HG02973 (cell line): ENCODE results near the gene SYT11.
"Not testable (repeated sequence)": the region's sequence is repeated elsewhere in the genome, so short reads cannot be mapped to it uniquely, and the experiment has no call there.

Source experiments
- ATAC-seq: cut with Tn5 transposase; IDR thresholded peaks from one replicate; pipeline ENCODE4 v1.9.1; 2021; ENCODE audit warnings: moderate library complexity; ENCODE audit not compliant: unreplicated experiment

The SYT11 gene

DNA sequence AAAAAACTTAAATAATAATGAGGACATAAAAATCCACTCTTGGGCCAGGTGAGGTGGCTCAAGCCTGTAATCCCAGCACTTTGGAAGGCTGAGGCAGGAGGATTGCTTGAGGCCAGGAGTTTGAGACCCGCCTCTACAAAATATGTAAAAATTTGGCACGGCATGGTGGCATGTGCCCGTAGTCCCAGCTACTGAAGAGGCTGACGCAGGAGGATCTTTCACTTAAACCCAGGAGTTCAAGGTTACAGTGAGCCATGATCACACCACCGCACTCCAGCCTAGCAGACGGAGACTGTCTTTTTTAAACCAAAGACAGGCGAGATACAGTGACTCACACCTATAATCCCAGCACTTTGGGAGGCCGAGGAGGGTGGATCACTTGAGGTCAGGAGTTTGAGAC, 37.1 kb downstream of the SYT11 start:
- ATAC-seq, result not testable (repeated sequence)

DNA sequence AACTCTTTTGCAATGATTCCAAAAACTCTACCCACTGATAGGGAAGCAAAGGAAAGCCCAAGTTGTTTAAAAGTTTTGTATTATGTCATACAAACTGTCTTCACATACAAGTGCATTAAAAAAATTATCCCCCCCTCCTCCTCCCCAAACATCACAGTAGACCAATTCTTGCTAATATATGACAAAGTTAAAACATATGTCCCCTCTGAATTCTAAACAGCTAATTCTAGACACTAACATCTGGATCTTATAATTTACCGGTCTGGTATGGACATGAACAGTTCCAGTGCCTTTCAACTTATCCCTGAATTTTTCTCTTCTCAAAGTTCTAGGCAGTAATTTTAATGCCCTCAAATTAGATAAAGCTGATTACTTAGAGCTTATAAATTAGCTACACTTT, 38.4 kb downstream of the SYT11 start:
- no peak for ATAC-seq

DNA sequence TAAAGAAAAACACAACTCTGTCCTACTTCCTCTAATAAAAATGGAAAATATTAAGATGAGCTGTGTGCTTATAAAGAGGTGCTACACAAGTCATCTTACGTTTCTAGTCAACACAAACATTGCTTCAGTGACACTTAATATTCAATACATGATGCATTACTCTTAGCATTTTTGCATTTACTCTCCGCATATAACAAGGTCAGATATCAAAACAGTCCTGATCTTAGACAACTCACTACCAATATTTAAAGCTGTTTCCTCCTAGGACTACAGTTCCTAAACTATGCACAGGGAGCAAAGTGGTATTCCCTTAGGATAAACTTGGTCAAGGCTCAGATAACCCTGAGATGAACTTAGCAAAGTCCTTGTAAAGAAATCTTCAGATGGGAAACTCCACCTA, 39.5 kb downstream of the SYT11 start:
- ATAC-seq, result no peak

DNA sequence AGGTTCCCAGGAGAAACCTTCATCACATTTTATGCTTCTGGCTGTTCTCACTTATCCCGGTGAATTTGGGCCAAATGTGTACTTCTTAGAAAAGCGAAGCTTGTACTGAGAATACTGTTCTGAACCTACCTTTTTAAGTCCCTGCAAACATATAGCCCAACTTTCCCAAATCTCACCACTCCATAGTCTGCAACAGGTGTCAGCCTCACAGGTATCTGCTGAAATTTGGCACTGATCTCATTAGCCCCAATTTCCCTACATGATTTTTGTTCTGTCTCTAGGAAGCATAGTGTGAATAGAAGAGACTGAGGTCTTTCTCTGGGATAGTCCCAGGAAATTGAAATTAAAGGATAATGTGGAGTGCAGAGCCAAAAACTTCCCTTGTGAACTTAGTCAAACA, 40.3 kb downstream of the SYT11 start:
- ATAC-seq, result no peak

DNA sequence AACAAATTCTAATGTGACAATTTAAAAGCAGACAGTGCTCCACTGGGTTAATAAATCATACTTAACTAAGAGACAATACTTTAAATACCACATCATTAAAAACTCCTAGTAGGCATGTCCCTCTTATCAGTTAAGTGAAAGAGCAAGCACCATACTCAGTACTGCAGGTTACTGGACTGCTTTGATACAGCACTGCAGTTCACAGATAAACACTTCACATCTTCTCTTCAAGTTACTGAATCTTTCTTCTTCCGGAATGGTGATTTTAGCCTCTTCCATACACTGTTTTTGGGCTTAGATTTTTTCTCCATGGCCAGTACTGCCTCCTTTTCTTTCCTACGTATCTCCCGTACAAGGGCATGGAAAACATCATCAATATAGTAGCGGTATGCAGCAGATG, 40.8 kb downstream of the SYT11 start:
- ATAC-seq, result no peak

DNA sequence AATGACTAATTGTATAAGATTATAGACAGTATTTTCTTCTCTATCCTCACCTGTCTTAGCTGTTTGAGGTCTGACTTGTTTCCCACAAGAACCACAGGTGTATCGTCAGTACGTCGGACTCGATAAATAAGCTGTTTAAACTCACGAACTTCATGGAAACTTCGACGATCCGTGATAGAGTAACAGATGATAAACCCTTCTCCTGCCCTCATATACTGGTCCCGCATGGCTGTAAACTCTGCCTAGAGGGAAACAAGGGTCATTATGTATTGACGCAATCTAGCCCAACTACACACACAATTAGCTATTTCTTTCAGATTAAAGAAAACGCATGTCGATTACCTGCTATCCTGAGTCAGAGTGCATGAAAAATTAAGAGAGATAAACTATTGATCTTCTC, 44.9 kb downstream of the SYT11 start:
- ATAC-seq, result no peak

DNA sequence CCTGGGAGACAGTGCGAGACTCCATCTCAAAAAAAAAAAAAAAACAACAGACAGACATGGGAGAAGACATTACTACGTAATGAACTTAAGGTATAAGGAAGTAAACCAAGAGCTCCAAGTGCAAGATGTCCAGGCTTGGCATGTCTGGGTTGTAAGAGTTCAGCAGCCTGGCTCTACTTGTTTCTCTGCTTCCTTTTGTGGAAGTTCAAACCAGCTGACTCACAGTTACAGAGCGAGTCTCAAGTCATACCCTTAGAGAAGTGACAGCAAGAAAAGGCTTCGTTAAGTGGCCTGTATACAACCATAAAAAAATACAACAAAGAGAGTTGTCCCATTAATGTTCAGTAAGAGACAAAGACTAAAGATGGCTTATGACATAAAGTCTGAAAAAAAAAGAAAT, 50.5 kb downstream of the SYT11 start:
- no peak for ATAC-seq

DNA sequence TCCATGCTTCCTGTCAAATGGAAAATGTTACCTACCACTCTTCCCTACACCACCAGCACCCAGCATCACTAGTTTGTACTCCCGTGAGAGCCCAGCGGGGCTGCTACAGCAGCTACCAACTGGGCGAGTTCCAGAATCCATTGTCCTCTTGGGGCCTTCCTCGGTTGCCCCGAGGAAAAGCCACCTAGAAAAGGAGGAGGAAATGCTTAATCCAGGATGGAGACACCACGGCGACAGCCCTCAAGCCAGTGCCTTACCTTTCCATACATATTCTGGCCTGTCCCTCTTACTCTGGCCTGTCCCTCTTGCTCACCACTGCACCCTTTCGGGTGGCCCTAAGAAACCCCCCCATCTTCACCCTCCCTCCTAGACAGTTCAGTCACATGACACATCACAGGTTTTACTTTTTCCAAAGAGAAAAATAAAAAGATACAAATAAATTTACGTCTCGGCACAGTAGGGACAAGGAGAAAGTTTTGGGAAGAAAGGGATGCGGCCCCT, 51.3 kb downstream of the SYT11 start:
- ATAC-seq, result no peak

DNA sequence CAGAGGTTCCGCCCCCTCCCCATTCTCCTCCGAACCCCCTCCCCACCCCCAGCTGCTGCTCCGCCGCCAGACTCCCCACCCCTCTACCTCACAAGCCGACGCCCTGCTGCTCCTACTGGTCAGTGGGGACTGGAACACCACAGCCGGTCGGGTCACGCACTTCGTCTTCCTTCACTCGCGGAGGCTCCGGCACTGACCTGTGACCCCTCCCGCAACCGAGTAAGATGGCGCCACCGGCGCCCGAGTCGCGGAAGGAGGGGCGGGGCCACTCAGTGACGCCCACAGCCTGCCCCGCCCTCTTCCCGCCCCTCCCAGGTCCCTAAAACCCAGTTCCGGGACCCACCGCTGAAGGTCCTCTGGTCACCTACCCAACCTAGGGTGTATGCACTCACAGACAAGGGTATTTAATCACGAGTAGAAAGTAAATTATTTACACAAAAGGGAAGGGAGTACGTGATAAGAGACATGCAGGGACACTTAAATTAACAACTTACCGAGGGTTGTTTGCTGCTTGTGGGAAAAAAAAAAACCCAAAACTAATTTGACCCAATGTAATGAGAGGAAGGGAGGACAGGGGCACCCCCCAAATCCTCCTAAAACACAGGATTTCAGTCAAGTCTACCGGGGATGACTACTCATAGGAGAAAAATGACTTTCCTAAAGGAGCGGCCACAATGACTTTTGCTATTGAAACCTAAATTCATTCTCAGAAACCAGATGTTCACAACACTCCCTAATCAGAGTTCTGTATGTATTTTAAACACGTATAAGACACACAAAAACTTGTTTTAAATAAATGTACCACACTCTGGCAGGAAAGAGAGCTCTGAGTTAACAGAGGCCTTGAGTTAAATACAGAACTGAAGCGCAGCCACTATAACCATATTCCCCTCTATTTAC, 52.0 kb downstream of the SYT11 start, which contains the start of gene RIT1:
Gene RIT1 (minus strand): TSS at position 194 of the 900 bp plus-strand sequence. CDS start 588 bp downstream, outside the sequence.
- peak; percentile 72 for ATAC-seq

DNA sequence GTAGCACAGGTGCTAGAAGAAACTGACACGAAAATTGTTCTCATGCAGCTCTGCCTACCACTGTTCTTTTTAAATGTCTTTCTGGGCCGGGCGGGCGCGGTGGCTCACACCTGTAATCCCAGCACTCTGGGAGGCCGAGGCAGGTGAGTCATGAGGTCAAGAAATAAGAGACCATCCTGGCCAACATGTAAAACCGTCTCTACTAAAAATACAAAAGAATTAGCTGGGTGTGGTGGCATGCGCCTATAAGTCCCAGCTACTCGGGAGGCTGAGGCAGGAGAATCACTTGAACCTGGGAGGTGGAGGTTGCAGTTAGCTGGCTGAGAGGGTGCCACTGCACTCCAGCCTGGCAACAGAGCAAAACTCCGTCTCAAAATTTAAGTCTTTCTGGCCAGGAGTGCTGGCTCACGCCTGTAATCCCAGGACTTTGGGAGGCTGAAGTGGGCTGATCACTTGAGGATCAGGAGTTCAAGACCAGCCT, 52.7 kb downstream of the SYT11 start:
- ATAC-seq, result no peak

DNA sequence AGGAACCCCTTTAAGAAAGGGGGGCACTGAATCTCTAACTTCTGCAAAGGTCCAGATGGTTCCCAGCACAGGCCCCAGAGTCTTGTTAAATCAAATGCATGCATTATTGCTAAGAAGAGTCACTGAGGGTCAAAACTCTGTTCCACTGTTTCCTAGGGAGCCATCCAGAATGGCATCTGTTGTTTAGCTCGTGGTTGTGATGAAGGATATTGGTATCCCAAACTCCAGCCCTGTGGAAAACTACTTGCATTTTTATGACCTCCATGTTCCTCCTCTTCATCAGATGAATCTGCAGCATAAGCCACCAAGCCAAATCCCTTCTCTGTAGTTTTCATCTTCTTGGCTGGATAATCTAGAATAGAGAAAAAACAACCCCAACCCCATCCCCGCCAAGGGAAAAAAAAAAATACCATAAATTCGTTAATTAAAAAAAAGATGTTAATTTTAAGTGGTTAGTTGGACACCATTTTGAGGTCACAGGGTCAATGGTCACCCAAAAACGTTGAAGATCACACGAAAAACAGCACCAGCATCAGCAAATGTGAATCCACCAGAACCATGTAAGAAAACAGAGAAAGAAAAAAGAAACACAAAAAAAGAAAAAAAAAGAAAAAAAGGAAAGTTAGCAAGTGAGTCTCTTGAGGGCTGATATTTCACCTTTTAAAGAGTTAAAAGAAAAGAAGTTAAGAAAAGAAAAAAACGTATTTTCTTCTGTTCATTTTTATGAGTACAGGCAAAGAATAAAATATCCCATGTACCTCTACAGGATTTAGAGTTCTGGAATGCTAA, 54.8 kb downstream of the SYT11 start:
- ATAC-seq, result no peak

DNA sequence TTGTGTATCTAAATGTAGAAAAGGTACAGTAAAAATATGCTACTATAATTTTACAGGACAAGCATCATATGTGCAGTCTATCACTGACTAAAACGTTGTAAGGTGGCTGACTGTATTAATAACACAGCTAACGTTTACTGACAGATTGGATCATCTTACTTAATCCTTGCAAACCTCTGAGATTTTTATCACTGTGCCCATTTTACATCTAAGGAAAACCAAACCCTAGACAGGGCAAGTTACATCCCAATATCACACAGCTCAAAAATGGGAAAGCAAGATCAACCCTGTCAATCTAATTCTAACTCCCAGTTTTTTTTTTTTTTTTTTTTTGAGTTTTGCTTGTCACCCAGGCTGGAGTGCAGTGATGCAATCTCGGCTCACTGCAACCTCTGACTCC, 59.3 kb downstream of the SYT11 start:
- ATAC-seq, result no peak

DNA sequence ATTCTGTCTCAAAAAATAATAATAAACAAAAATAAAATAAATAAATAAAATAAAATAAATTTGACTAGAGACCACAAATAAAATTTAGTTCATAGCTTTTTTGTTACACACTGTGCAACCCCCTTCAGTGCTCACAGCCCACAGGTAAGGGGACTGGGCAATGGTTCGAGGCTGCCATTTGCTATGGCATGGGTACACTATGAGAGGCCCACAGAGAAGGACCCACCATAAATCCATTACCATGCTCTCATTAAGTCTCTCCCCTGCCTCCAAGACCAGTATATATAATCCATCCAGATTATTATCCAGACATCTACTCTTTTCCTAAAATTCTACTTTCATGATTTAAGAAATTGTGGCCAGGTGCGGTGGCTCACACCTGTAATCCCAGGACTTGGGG, 60.4 kb downstream of the SYT11 start:
- no peak for ATAC-seq

DNA sequence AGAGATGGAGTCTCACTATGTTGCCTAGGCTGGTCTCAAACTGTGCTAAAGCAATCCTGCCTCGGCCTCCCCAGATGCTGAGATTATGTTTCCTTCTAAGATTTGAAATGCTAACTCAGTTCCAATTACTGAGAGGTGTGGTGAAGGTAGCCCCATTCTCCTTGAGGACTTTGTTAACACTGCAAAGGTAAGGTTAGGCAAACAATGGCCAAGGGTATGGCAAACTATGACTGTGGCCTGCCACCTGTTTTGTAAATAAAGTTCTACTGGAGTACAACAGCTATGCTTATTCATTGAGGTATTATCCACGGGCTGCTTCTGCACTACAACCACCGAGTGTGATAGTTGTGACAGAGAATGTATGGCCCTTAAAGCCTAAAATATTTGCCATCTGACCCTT, 61.4 kb downstream of the SYT11 start:
- no peak for ATAC-seq

DNA sequence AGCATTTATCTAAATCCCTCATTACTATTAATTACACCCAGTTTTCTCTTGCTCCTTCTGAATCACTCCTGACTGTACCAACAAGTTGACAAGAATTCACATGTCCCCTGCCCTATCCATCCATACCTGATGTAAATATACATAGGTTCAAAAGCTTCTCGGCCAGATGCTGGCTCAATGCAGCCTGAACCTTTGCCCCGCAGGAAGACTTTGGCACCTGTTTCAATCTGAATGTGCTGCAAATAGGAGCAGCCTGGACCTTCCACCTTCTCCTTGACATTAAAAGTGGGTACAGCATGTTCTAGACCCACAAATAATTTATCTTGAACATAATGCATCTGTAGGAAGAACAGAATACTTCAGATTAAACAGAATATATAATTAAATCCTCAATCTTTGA, 66.1 kb downstream of the SYT11 start:
- no peak for ATAC-seq

DNA sequence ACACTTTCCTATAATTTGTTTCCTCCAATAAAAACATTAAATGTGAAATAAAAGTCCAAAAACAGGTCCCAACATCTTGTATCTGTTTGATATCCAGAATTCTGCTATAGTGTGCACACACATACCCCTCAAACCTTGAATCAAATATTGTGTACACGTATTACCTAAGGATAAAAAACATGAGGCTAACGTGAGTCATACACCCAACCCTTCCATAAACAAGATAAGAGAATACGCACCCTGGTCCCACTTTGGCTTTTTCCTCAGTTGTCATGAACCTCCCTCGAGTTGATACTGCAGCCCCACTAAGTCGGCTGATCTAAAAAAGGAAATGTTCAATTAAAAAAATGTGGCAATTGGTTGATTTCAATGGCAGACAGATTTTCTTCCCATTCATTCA, 69.7 kb downstream of the SYT11 start:
- ATAC-seq, result no peak

DNA sequence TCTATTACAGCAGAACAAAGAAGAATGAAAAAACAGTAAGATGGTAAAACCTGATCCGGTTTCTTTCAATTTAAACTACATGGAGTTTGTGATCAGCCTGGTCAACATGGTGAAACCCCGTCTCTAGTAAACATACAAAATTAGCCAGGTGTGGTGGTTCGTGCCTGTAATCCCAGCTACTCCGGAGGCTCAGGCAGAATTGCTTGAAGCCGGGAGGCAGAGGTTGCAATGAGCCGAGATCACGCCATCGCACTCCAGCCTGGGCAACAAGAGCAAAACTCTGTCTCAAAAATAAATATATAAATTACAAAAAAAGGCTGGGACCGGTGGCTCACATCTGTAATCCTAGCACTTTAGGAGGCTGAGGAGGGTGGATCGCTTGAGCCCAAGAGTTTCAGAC, 71.4 kb downstream of the SYT11 start:
- not testable (repeated sequence) for ATAC-seq

DNA sequence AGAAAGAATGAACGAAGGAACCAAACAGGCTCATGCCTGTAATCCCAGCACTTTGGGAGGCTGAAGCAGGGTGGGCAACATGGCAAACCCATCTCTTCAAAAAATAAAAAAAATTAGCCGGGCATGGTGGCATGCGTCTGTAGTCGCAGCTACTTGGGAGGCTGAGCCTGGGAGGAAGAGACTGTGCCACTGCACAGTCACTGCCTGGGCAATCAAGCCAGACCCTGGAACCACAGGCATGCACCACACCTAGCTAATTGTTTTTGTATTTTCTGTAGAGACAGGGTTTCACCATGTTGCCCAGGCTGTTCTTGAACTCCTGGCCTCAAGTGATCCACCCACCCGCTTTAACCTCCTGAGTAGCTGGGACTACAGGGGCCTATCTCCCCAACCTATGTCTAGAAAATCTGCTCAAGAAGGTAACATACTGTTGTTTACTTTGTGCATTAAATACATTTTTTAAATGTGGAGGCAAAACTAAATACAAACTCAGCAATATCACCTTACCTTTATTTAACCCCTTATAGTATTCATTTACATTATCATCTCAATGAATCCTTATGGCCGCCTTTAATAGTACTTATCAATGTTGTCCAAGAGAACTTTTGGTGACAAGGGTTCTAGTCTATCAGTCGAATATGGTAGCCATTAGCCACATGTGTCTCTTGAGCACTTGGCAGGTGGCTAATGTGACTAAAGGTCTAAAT, 72.1 kb downstream of the SYT11 start:
- no peak for ATAC-seq

DNA sequence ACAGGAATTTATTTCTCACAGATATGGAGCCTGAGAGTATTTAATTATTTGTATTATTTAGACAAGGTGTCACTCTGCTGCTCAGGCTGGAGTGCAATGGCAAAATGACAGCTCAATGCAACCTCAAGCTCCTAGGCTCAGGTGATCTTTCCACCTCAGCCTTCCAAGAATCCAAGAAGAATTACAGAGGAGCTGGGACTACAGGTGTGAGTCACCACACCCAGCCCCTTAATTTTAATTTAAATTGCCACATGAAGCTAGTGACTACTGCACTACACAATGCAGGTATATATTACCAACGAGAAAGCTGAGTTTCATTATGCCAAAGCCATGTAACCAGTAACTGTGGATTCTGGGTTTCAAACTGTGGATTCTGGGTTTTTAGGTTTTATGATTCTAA, 72.7 kb downstream of the SYT11 start:
- no peak for ATAC-seq

DNA sequence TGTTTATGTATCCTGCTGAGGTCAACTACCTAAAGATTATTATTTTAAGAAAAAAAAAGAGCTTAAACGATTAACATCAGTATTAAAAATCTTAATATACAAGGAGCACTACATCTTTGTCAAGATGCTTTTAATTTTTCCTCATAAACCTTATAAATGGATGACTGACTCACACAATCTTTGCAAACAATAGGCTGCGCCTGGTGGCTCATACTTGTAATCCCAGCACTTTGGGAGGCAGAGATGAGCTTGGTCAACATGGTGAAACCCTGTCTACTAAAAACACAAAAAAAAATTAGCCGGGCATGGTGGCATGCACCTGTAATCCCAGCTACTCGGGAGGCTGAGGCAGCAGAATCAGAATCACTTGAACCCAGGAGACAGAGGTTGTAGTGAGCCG, 73.1 kb downstream of the SYT11 start:
- no peak for ATAC-seq

DNA sequence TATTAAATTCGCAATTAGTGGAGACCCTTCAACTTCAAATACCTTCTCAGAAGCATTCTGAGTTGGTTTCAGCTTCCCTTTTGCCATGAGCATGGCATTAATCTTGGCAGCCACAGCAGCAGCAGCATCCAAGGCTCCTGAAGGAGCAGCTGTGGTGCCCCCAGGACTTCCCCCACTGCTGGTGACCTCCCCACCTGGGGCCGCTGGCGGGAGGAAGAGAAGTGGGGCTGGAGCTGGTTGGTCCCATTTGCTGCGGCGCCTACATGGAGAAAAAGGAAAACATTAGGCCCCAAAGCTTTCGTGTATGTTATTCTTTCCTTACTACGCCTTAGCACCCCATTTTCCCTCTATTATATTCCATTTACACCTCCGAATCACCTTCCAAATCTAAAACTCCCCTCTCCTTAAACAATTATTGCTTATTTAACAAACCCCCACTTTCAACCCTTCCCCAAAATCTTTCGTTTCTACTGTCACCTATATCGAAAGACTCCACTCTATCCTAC, 74.3 kb downstream of the SYT11 start:
- no peak for ATAC-seq
